Neural cell (in vitro differentiated cells): ENCODE results near the gene CA5A. TPM values are rescaled to one million over a fixed set of nuclear protein-coding genes. Genes with fewer than 3 reads are reported as not detected.

ENCODE experiments used
- H2AFZ ChIP-seq: fragments of 200-600, 300-800 bp; sonication (generic), shearing (Covaris generic); 2 replicates; pipeline ENCODE4 v1.6.0; 2014; ENCODE audit warnings: low read depth, mild to moderate bottlenecking, antibody characterized with exemption, low read length, moderate library complexity
- H3F3A ChIP-seq: fragments of 200-600 bp; shearing (Covaris generic); 2 replicates; pipeline ENCODE4 v1.6.1; 2016; ENCODE audit warnings: mild to moderate bottlenecking, moderate library complexity, mixed read lengths, antibody characterized with exemption, low read length; ENCODE audit not compliant: insufficient read depth, poor library complexity, severe bottlenecking
- H3K27ac ChIP-seq: fragments of 200-600, 300-800 bp; sonication (generic), shearing (Covaris generic); 2 replicates; pipeline ENCODE4 v1.5.1; 2014; ENCODE audit warnings: mild to moderate bottlenecking, low read length, moderate library complexity
- H3K27me3 ChIP-seq: fragments of 300-800, 200-600 bp; sonication (generic), shearing (Covaris generic); 2 replicates; pipeline ENCODE4 v1.6.0; 2014; ENCODE audit warnings: mild to moderate bottlenecking, low read depth, low read length, moderate library complexity; ENCODE audit not compliant: insufficient read depth
- H3K36me3 ChIP-seq: fragments of 300-800, 200-600 bp; sonication (generic), shearing (Covaris generic); 2 replicates; pipeline ENCODE4 v1.5.1; 2014; ENCODE audit warnings: mild to moderate bottlenecking, antibody characterized with exemption, low read length, moderate library complexity; ENCODE audit not compliant: insufficient read depth
- H3K4me2 ChIP-seq: fragments of 300-800, 200-600 bp; sonication (generic), shearing (Covaris generic); 2 replicates; pipeline ENCODE4 v1.6.0; 2014; ENCODE audit warnings: mild to moderate bottlenecking, low read length
- H3K4me3 ChIP-seq: fragments of 300-800, 200-600 bp; sonication (generic), shearing (Covaris generic); 2 replicates; pipeline ENCODE4 v1.5.1; 2014; ENCODE audit warnings: mild to moderate bottlenecking, low read length, moderate library complexity
- H3K79me2 ChIP-seq: fragments of 200-600 bp; shearing (Covaris generic); replicated peaks from 2 replicates; pipeline ENCODE4 v1.6.0; 2014; ENCODE audit warnings: mild to moderate bottlenecking, low read length, moderate library complexity; ENCODE audit not compliant: insufficient read depth
- H3K9ac ChIP-seq: fragments of 300-800, 200-600 bp; sonication (generic), shearing (Covaris generic); 2 replicates; pipeline ENCODE4 v1.6.1; 2016; ENCODE audit warnings: mild to moderate bottlenecking, low read length, mixed read lengths
- H3K9me2 ChIP-seq: fragments of 200-600 bp; shearing (Covaris generic); 2 replicates; pipeline ENCODE4 v1.6.1; 2016; ENCODE audit warnings: mild to moderate bottlenecking, low read length, mixed read lengths; ENCODE audit not compliant: insufficient read depth
- H3K9me3 ChIP-seq: fragments of 200-600, 300-800 bp; sonication (generic), shearing (Covaris generic); 2 replicates; pipeline ENCODE4 v1.6.1; 2016; ENCODE audit warnings: mild to moderate bottlenecking, mixed run types, low read length, moderate library complexity, mixed read lengths
- H4K20me1 ChIP-seq: fragments of 200-600 bp; shearing (Covaris generic); 2 replicates; pipeline ENCODE4 v1.6.1; 2016; ENCODE audit warnings: mild to moderate bottlenecking, mixed run types; ENCODE audit not compliant: insufficient read depth
- EP300 ChIP-seq: fragments of 450-650 bp; conservative IDR thresholded peaks from 2 replicates; pipeline ENCODE4 v1.6.1; 2014; ENCODE audit warnings: antibody characterized with exemption, mild to moderate bottlenecking, moderate library complexity; ENCODE audit not compliant: poor library complexity, severe bottlenecking
- EZH2 ChIP-seq: fragments of 200-600, 300-800 bp; shearing (Covaris generic), sonication (generic); IDR thresholded peaks from 2 replicates; pipeline ENCODE4 v1.6.1; 2014; ENCODE audit warnings: antibody characterized with exemption, low read length, borderline replicate concordance, mild to moderate bottlenecking; ENCODE audit not compliant: insufficient read depth, poor library complexity, severe bottlenecking
- MXI1 ChIP-seq: fragments of 450-650 bp; conservative IDR thresholded peaks from 2 replicates; pipeline ENCODE4 v1.6.1; 2014; ENCODE audit warnings: antibody characterized with exemption, mild to moderate bottlenecking; ENCODE audit not compliant: poor library complexity, severe bottlenecking
- POLR2AphosphoS5 ChIP-seq: IDR thresholded peaks from 2 replicates; pipeline ENCODE4 v1.6.1; 2012
- RAD21 ChIP-seq: fragments of 450-650 bp; conservative IDR thresholded peaks from 2 replicates; pipeline ENCODE4 v1.6.1; 2014; ENCODE audit warnings: antibody characterized with exemption, mild to moderate bottlenecking, moderate library complexity
- SMC3 ChIP-seq: fragments of 450-650 bp; conservative IDR thresholded peaks from 2 replicates; pipeline ENCODE4 v1.6.1; 2014; ENCODE audit warnings: antibody characterized with exemption, mild to moderate bottlenecking, moderate library complexity; ENCODE audit not compliant: poor library complexity
- TAF1 ChIP-seq: IDR thresholded peaks from 2 replicates; pipeline ENCODE4 v1.6.1; 2012; ENCODE audit warnings: low read depth
- polyA plus RNA-seq: library from polyadenylated mRNA; depleted of rRNA; stranded (reverse); fragments of >200 nt; gene quantifications from 2 replicates; pipeline ENCODE4 v1.2.3, GENCODE V29; 2014
- TF ChIP-seq, protein P1 (sequence below): fragments of 450-650 bp; IDR thresholded peaks from 2 replicates; pipeline ENCODE4 v1.5.1; 2014; ENCODE audit warnings: antibody characterized with exemption, mild to moderate bottlenecking, moderate library complexity; ENCODE audit not compliant: poor library complexity, severe bottlenecking
- TF ChIP-seq, protein P2 (sequence below): IDR thresholded peaks from 2 replicates; pipeline ENCODE4 v1.6.1; 2012; ENCODE audit warnings: borderline replicate concordance

CA5A gene
- polyA plus RNA-seq, 1 donor from 2014 or later: not detected

DNA sequence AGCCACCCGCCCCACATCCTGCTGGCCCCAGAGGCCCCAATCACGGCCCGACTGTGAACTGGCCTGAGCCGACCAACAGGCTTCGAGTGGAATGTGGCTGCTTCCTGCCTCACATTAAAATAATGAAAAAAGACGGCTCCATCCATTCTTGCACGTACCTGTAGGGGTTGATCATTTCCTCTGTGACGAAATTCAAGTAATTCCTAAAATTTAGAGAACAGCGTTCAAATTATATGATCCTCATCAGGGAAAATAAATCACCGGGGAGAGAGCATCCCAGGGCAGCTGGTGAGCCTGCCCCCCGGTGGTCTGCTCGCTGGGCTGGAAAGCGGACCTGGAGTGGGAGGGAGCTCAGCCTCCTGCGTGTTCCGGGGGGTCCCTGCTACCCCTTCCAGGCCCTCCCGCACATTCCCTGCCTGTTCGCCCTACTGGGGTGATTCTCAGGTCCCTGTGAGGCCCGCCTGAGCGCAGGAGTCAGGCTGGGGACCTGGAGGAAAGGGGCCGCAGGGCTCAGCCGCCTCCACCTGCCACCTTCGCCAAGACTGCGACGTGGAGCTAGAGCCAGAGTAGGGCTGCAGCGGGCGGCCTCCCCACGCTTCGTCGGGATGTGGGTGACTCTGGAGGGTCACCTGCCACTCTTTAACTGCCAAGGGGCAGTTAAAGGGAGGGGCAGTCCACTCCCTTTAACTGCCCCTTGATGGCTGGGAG lies 95.9 kb downstream of the CA5A start:
- Histone ChIP-seq H3K79me2 (no peaks in the 10 kb centered on the region), H3K4me3 (no peak overlapping the region), H4K20me1 (no peaks in the 10 kb centered on the region), H3K4me2 (no peak overlapping the region), H2AFZ (no peak overlapping the region), H3K27ac (no peak overlapping the region), H3F3A (no peaks in the 10 kb centered on the region), H3K27me3 (no peaks in the 10 kb centered on the region), H3K9ac (no peak overlapping the region), H3K9me3 (no peaks in the 10 kb centered on the region), H3K36me3 (no peaks in the 10 kb centered on the region), H3K9me2 (no peaks in the 10 kb centered on the region)
- TF ChIP-seq MXI1: no peak
- no peak for TF ChIP-seq EZH2
- no peak for TF ChIP-seq TAF1
- TF ChIP-seq, protein P1, sequence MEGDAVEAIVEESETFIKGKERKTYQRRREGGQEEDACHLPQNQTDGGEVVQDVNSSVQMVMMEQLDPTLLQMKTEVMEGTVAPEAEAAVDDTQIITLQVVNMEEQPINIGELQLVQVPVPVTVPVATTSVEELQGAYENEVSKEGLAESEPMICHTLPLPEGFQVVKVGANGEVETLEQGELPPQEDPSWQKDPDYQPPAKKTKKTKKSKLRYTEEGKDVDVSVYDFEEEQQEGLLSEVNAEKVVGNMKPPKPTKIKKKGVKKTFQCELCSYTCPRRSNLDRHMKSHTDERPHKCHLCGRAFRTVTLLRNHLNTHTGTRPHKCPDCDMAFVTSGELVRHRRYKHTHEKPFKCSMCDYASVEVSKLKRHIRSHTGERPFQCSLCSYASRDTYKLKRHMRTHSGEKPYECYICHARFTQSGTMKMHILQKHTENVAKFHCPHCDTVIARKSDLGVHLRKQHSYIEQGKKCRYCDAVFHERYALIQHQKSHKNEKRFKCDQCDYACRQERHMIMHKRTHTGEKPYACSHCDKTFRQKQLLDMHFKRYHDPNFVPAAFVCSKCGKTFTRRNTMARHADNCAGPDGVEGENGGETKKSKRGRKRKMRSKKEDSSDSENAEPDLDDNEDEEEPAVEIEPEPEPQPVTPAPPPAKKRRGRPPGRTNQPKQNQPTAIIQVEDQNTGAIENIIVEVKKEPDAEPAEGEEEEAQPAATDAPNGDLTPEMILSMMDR: no peak

DNA sequence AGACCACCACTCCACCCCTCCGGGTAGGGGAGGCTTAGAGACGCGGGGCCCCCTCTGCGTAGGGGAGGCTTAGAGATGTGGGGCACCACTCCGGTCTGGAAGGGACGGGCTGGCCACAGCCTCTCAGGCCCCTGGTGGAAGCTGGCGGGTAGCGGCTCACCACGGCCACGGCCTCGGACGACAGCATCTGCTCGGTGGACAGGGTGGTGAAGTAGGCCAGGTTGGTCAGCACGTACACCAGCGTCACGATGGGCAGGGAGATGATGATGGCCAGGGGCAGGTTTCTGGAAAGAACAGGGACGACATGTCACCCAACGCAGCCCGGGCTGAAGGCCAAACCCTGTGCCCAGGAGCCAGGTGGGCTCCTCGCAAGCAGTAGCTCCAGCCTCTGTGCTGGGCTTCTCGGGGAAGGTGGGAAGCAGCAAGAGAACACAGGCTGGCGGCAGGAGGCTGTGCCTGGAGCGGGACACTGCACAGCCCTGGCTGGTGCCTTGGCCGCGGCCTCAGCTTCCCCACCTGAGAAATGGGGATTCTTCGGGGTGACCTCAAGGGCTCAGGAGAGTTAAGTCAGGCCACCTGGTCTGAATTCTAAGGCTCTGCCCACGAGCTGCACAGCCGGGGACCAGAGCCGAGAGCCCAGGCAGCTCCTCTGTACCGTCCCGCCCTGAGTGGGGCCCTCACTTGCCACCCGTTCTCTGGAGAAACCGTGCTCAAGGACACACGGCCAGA lies 96.6 kb downstream of the CA5A start:
- TF ChIP-seq MXI1 (no peak), EZH2 (no peak)
- no peaks in the 10 kb centered on the region for H3K79me2 ChIP-seq
- H3F3A ChIP-seq: no peaks in the 10 kb centered on the region
- no peaks in the 10 kb centered on the region for H3K36me3 ChIP-seq
- no peaks in the 10 kb centered on the region for H4K20me1 ChIP-seq
- no peak overlapping the region for H3K27ac ChIP-seq
- H3K27me3 ChIP-seq: no peaks in the 10 kb centered on the region
- no peak overlapping the region for H3K4me2 ChIP-seq
- H3K9me3 ChIP-seq: no peaks in the 10 kb centered on the region
- H3K4me3 ChIP-seq: no peak overlapping the region
- H3K9me2 ChIP-seq: no peaks in the 10 kb centered on the region
- H3K9ac ChIP-seq: no peak overlapping the region
- H2AFZ ChIP-seq: no peak overlapping the region

DNA sequence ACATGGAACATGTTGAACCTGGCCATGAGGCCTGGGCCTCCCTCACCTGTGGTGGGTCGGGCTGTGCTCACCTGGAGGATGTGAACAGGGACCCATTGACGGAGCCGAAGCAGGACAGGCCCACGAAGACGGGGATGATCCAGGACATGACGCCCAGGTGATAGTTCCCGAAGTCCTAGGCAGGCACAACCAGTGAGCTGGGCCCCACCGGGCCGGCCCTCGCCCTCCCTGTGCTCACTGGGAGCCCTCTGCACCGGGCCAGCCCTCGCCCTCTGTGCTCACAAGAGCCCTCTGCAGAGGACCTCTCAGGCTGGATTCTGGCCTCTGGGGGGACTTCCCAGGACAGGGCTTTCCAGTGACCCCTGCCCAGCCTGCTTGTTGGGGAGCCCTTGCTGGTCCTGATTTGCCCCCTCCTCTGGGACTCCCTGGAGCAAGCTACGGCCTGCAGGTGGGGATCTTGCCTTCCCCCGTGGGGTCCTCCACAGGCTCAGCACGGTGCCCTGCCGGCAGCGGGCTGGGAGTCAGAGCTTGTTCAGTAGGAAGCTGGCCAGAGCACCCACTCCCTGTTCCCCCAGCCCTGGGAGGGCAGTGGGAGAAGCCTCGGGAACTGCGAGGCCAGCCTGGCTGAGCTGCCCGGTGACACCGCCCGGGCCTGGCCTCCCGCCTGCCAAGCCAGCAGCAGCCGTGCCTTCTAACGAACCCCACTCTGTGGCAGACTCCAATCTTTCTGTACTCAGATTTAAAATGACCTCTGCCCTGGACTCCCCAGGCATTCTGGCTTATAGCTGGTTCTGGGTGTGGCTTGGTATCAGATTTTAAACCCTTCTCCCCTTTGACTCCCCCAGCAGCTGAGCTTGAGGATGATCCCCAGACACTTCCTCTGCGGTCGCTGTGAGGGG lies 97.4 kb downstream of the CA5A start:
- Histone ChIP-seq H3K4me3 (no peak overlapping the region), H3K9ac (no peak overlapping the region), H3K9me2 (no peaks in the 10 kb centered on the region), H3K27ac (no peak overlapping the region), H3K79me2 (no peaks in the 10 kb centered on the region), H3K4me2 (no peak overlapping the region), H3F3A (no peaks in the 10 kb centered on the region), H3K36me3 (no peaks in the 10 kb centered on the region), H3K27me3 (no peaks in the 10 kb centered on the region), H3K9me3 (no peaks in the 10 kb centered on the region), H4K20me1 (no peaks in the 10 kb centered on the region), H2AFZ (no peak overlapping the region)
- TF ChIP-seq EP300 (no peak), MXI1 (no peak), EZH2 (no peak), TAF1 (no peak), POLR2AphosphoS5 (no peak), SMC3 (no peak), RAD21 (no peak)
- TF ChIP-seq, protein P1: no peak
- TF ChIP-seq, protein P2, sequence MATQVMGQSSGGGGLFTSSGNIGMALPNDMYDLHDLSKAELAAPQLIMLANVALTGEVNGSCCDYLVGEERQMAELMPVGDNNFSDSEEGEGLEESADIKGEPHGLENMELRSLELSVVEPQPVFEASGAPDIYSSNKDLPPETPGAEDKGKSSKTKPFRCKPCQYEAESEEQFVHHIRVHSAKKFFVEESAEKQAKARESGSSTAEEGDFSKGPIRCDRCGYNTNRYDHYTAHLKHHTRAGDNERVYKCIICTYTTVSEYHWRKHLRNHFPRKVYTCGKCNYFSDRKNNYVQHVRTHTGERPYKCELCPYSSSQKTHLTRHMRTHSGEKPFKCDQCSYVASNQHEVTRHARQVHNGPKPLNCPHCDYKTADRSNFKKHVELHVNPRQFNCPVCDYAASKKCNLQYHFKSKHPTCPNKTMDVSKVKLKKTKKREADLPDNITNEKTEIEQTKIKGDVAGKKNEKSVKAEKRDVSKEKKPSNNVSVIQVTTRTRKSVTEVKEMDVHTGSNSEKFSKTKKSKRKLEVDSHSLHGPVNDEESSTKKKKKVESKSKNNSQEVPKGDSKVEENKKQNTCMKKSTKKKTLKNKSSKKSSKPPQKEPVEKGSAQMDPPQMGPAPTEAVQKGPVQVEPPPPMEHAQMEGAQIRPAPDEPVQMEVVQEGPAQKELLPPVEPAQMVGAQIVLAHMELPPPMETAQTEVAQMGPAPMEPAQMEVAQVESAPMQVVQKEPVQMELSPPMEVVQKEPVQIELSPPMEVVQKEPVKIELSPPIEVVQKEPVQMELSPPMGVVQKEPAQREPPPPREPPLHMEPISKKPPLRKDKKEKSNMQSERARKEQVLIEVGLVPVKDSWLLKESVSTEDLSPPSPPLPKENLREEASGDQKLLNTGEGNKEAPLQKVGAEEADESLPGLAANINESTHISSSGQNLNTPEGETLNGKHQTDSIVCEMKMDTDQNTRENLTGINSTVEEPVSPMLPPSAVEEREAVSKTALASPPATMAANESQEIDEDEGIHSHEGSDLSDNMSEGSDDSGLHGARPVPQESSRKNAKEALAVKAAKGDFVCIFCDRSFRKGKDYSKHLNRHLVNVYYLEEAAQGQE: no peak
